GM10266 (cell line): Measurements from ENCODE around the gene RABGGTB.

Source experiments
- DNase-seq: peaks from one replicate; pipeline ENCODE4 v3.0.0; 2012; ENCODE audit errors: extremely low spot score
- TF ChIP-seq, protein P1 (sequence below): IDR thresholded peaks from 2 replicates; pipeline ENCODE4 v1.5.1; 2012; ENCODE audit warnings: mild to moderate bottlenecking, low read depth; ENCODE audit not compliant: control insufficient read depth, insufficient read depth; ENCODE audit errors: missing control alignments

The RABGGTB gene

DNA sequence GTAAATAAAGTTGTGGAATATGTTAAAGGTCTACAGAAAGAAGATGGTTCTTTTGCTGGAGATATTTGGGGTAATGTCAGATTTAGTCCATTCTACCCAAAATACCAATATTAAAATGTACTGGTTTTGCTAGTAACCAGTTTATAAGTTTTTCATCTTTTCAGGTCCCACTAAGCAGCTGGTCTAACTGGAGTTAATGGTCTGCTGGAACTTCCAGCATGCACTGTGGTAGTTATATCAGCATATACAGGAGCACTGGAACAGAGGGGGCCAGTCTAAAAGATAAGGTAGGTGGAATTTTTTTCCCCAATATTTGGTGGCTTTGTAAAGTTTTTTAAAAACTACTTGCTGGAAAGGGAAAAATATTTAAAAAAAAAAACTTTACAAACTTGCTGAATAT is 3.9 kb downstream of the RABGGTB start:
- TF ChIP-seq, protein P1, sequence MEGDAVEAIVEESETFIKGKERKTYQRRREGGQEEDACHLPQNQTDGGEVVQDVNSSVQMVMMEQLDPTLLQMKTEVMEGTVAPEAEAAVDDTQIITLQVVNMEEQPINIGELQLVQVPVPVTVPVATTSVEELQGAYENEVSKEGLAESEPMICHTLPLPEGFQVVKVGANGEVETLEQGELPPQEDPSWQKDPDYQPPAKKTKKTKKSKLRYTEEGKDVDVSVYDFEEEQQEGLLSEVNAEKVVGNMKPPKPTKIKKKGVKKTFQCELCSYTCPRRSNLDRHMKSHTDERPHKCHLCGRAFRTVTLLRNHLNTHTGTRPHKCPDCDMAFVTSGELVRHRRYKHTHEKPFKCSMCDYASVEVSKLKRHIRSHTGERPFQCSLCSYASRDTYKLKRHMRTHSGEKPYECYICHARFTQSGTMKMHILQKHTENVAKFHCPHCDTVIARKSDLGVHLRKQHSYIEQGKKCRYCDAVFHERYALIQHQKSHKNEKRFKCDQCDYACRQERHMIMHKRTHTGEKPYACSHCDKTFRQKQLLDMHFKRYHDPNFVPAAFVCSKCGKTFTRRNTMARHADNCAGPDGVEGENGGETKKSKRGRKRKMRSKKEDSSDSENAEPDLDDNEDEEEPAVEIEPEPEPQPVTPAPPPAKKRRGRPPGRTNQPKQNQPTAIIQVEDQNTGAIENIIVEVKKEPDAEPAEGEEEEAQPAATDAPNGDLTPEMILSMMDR = no peak

GRCh38 chr1:75791022-75791421 is 5.0 kb downstream of the RABGGTB start:
- DNase-seq = no peak
- TF ChIP-seq, protein P1 = no peak

More for the DNA sequence above, 3.9 kb downstream of the RABGGTB start:
- DNase-seq = no peak

GRCh38 chr1:75792091-75792490 is 6.0 kb downstream of the RABGGTB start:
- TF ChIP-seq, protein P1 = no peak

GRCh38 chr1:75794382-75794781 is 8.3 kb downstream of the RABGGTB start:
- TF ChIP-seq, protein P1 = no peak
- no peak for DNase-seq

More at GRCh38 chr1:75792091-75792490, 6.0 kb downstream of the RABGGTB start:
- no peak for DNase-seq

DNA sequence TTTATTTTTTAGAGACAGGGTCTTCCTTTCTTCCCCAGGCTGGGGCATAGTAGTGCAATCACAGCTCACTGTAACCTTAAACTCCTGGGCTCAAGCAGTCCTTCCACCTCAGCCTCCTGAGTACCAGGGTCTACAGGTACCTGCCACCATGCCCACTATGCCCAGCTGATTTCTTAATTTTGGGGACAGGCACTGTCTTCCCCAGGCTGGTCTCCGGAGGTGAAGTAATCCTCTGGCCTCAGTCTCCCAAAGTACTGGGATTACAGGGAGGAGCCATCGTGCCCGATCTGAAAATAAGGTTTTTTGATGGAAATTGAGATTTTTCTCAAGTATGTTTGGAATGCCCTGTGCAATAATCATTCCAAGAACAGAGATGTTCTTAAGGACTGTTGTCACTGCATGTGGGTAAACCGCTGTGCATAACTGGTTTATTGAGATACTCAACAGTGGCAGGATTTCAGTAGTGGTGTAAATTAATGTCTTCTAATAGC is 9.7 kb downstream of the RABGGTB start:
- TF ChIP-seq, protein P1 = no peak
- DNase-seq = no peak

DNA sequence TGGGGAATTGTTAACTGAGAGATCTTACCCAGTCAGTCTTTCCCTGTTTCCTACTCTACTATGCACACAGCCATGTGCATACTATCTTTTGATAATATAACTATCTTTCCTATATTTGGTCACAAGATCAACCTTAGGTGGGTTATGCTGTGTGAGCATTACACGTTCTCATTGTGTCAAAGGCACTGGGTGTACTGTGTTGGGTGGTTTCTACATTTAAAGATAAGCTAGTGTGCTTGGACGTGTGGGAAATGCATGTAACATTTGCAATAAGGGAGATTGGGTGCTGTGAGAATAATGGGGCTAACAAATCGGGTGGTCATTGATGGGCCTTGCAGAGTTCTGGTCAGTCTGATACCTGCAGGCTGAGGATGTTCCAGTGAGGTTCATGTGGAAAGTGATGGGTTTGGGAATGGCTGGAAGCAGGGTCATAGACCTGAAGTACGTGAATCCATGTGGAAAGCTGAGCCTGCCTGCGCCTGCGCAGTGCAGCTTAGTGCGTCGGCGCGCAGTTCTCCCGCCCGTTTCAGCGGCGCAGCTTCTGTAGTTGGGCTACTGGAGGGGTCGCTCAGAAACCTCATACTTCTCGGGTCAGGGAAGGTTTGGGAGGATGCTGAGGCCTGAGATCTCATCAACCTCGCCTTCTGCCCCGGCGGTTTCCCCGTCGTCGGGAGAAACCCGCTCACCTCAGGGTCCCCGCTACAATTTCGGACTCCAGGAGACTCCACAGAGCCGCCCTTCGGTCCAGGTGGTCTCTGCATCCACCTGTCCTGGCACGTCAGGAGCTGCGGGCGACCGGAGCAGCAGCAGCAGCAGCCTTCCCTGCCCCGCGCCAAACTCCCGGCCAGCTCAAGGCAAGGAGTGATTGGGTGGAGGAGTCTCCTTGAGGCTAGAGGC is 10.6 kb downstream of the RABGGTB start, which contains the start of gene MSH4:
Gene MSH4, plus strand, starts transcription at position 507 of the 897 bp plus-strand sequence. Its CDS starts 104 bp downstream, at position 611.
- no peak for DNase-seq

GRCh38 chr1:75797273-75797588 is 11.2 kb downstream of the RABGGTB start:
- DNase-seq = no peak
- TF ChIP-seq, protein P1 = no peak

More for the DNA sequence above, 10.6 kb downstream of the RABGGTB start, which contains the start of gene MSH4:
- TF ChIP-seq, protein P1 = no peak
